OCI-LY3 (cell line): ENCODE data around the gene RNF144A.

Experiments
- CTCF ChIP-seq: fragments of 200-600, 300-600 bp; sonication (generic); IDR thresholded peaks from 2 replicates; pipeline ENCODE4 v1.5.1; 2014; ENCODE audit warnings: antibody characterized with exemption, low read length, low read depth
- EZH2phosphoT487 ChIP-seq: fragments of 200-600 bp; shearing (Covaris generic); IDR thresholded peaks from 2 replicates; pipeline ENCODE4 v1.6.1; 2018; ENCODE audit warnings: antibody characterized with exemption, mixed run types, low read depth

GRCh38 chr2:7027411-7027810 lies 110.2 kb downstream of the RNF144A start:
- TF ChIP-seq CTCF, result no peak
- TF ChIP-seq EZH2phosphoT487, result no peak
